Sigmoid colon (tissue), 7 donors: ENCODE results near the gene ADAM30. TPM values are rescaled to one million over a fixed set of nuclear protein-coding genes. Genes with fewer than 3 reads are reported as not detected.

Source experiments
- DNase-seq: peaks from one replicate; pipeline ENCODE4 v3.0.0-alpha.2; 2019
- H3K27ac ChIP-seq, 4 donors: fragments of 200-600 bp; sonication (generic); one replicate each; pipeline ENCODE4 v1.5.1; 2016 to 2019; ENCODE audit warnings: mild to moderate bottlenecking in 1 of 4
- H3K27me3 ChIP-seq, 3 donors: fragments of 200-600 bp; sonication (generic); one replicate each; pipeline ENCODE4 v1.5.1; 2019; ENCODE audit warnings: mild to moderate bottlenecking in 1 of 3
- H3K36me3 ChIP-seq, 4 donors: fragments of 200-600 bp; sonication (generic); one replicate each; pipeline ENCODE4 v1.5.1; 2016 to 2019
- H3K4me1 ChIP-seq, 4 donors: fragments of 200-600 bp; sonication (generic); one replicate each; pipeline ENCODE4 v1.5.1; 2017 to 2019
- H3K4me3 ChIP-seq, 4 donors: fragments of 200-600 bp; sonication (generic); one replicate each; pipeline ENCODE4 v1.5.1; 2017 to 2019; ENCODE audit warnings: mild to moderate bottlenecking in 2 of 4, moderate library complexity in 1 of 4
- H3K9me3 ChIP-seq, 4 donors: fragments of 200-600 bp in 3 of 4; sonication (generic) in 3 of 4; one replicate each; pipeline versions ENCODE4 v1.5.1 to v1.6.1; 2013 to 2019
- EP300 ChIP-seq, 4 donors: sonication (generic); formaldehyde crosslinking; IDR thresholded peaks; one replicate each; pipeline ENCODE4 v1.6.1; 2017; ENCODE audit warnings: antibody characterized with exemption in 4 of 4
- POLR2A ChIP-seq, 2 donors: fragments of 450-650 bp; IDR thresholded peaks; one replicate each; pipeline ENCODE4 v1.6.1; 2016; ENCODE audit warnings: antibody characterized with exemption in 2 of 2, mild to moderate bottlenecking in 2 of 2, moderate library complexity in 2 of 2
- POLR2AphosphoS5 ChIP-seq, 4 donors: sonication (generic); formaldehyde crosslinking; IDR thresholded peaks; one replicate each; pipeline ENCODE4 v1.6.1; 2017; ENCODE audit warnings: antibody characterized with exemption in 4 of 4
- whole genome bisulfite sequencing, 2 donors: extraction: QIAGEN DNeasy Blood & Tissue Kit; methylation state at CpG; one replicate each; pipeline ENCODE4 v1.1.7; 2013; 5-methylcytosine and 5-hydroxymethylcytosine counted together
- intact Hi-C: fragments of 100-400 bp; cut with DNase I; formaldehyde crosslinking; loops from one replicate; pipeline ENCODE4 v1.15.1; 2023
- polyA plus RNA-seq, 3 donors: library from polyadenylated mRNA; stranded (reverse); fragments of 200-250 nt; gene quantifications; one replicate each; pipeline ENCODE4 v1.2.3, GENCODE V29; 2013
- total RNA-seq, 4 donors: library from RNA; depleted of rRNA; stranded (reverse); fragments of >200 nt; gene quantifications; one replicate each; pipeline ENCODE4 v1.1.0, GENCODE V29; 2016
- TF ChIP-seq, protein P1 (sequence below), 4 experiments: fragments of 450-650 bp in 3 of 4; fragments of 200-600 bp in 1 of 4; IDR thresholded peaks; one replicate each; pipeline ENCODE4 v1.5.1; 2016 to 2019; ENCODE audit warnings: antibody characterized with exemption in 4 of 4, mild to moderate bottlenecking in 3 of 4, moderate library complexity in 2 of 4
- donor health status: healthy with polysubstance abuse.
- donor health status: Bipolar disorder and iron deficiency.
- donor health status: healthy.

ADAM30 gene
- total and polyA plus RNA-seq, 7 donors, result not detected

DNA sequence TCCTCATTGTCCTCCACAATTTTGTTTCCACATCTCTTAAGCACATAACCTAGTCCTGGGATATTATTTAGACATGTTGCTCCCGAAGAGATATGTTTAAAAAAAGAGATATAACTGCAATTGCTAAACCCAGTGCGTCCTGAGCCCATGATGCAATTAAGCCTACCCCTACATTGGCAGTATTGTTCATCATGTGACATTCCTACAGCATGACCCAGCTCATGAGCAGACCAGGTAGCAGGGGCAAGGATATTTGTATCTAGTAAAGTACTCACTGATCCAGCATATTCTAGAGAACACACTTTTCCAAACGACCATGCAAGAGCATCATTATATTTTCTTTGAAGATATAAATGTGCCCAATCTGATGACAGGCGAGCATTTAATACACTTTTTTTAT lies 1.2 kb downstream of the ADAM30 start:
- Histone ChIP-seq H3K36me3 (no peaks in the 10 kb centered on the region), H3K27me3 (no peaks in the 10 kb centered on the region), H3K4me3 (no peak overlapping the region), H3K9me3 (no peaks in the 10 kb centered on the region), H3K27ac (no peak overlapping the region), H3K4me1 (no peaks in the 10 kb centered on the region)
- DNase-seq, result no peak
- TF ChIP-seq EP300 (IDR thresholded peaks at IDR 0.05) (no peak), POLR2A (IDR thresholded peaks at IDR 0.05) (no peak), POLR2AphosphoS5 (IDR thresholded peaks at IDR 0.05) (no peak)
- TF ChIP-seq, protein P1, sequence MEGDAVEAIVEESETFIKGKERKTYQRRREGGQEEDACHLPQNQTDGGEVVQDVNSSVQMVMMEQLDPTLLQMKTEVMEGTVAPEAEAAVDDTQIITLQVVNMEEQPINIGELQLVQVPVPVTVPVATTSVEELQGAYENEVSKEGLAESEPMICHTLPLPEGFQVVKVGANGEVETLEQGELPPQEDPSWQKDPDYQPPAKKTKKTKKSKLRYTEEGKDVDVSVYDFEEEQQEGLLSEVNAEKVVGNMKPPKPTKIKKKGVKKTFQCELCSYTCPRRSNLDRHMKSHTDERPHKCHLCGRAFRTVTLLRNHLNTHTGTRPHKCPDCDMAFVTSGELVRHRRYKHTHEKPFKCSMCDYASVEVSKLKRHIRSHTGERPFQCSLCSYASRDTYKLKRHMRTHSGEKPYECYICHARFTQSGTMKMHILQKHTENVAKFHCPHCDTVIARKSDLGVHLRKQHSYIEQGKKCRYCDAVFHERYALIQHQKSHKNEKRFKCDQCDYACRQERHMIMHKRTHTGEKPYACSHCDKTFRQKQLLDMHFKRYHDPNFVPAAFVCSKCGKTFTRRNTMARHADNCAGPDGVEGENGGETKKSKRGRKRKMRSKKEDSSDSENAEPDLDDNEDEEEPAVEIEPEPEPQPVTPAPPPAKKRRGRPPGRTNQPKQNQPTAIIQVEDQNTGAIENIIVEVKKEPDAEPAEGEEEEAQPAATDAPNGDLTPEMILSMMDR (IDR thresholded peaks at IDR 0.05), result no peak
- WGBS, 2 donors, result 84 to 86% methylated on average over 4 of the region's 4 CpGs
- intact Hi-C loops, result no loop called here

DNA sequence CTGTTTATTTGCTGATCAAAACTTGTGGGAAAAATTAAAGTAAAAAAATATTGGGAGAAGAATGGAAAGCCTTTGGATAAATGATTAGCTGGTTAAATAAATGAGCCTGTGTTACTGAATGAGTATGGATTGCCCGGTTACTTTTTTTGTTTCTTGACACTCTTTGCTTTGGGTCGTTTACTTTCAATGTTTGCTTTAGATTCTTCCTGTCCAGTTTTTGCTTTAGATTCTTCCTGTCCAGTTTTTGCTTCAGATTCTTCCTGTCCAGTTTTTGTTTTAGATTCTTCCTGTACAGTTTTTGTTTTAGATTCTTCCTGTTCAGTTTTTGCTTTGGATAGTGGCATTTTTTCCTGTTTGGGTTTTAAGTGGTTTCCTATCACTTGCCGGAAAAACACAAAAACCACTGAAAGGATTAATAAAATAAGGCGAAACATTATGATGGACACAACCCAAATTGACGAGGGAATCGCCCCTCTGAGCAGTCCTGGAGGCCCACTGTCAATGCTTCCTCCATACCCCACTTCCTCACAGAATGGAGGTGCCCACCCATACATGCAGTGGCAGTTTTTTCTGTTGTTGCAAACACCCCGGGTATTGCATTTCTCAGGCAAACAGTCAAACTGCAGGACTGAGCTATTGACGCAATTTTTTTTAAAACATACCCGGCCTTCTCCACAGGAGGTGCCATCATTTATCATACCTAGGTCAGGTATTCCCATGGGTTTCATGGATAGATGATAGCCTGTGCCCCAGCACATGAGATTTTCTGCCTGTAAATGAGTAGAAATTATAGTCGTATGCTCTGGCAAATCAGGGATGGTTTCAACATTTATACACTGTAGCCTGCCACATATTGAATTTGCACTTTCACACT lies 2.3 kb downstream of the ADAM30 start:
- no peak for DNase-seq
- H3K27ac ChIP-seq, result no peak overlapping the region
- no peak overlapping the region for H3K4me3 ChIP-seq
- WGBS, 2 donors, result 69 to 74% methylated on average over 10 of the region's 10 CpGs
- no peaks in the 10 kb centered on the region for H3K9me3 ChIP-seq
- no peaks in the 10 kb centered on the region for H3K36me3 ChIP-seq
- intact Hi-C loops, result no loop called here
- H3K4me1 ChIP-seq, result no peaks in the 10 kb centered on the region
- H3K27me3 ChIP-seq, result no peaks in the 10 kb centered on the region
- no peak for TF ChIP-seq EP300 (IDR thresholded peaks at IDR 0.05)
- TF ChIP-seq, protein P1 (IDR thresholded peaks at IDR 0.05), result no peak
- TF ChIP-seq POLR2AphosphoS5 (IDR thresholded peaks at IDR 0.05), result no peak
- TF ChIP-seq POLR2A (IDR thresholded peaks at IDR 0.05), result no peak

DNA sequence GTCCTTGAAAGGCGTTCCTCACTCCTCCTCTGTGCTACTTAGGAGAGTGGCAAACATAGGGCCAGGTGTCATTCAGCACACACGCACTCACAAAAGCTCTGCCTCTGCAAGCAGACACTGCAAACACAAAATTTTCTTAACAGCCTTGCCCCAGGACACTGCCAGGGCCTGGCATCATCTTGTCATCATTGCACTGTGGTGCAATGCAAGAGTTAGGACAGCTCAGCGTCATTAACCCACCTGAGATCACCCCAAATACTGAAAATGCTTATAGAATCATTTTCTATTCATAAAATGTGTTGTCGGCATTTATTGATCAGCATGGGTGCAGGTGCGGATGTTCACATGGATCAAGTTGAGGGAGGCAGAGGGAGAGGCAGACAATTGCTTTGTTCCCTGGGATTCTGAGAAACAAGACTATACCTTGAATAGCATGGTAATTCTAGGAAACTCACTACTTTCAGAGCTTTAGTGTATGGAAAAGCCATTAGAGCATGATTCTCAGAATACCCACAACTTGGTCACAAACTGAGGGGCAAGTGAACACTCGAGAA lies 3.0 kb downstream of the ADAM30 start:
- TF ChIP-seq POLR2A (IDR thresholded peaks at IDR 0.05) (no peak), POLR2AphosphoS5 (IDR thresholded peaks at IDR 0.05) (no peak), EP300 (IDR thresholded peaks at IDR 0.05) (no peak)
- TF ChIP-seq, protein P1 (IDR thresholded peaks at IDR 0.05), result no peak
- H3K9me3 ChIP-seq, result peaks cover 0 to 2% (median 0%) of the 10 kb centered on the region in 4 donors
- no peak for DNase-seq
- no peak overlapping the region for H3K27ac ChIP-seq
- H3K36me3 ChIP-seq, result no peaks in the 10 kb centered on the region
- 85 to 87% methylated on average over 6 of the region's 6 CpGs for WGBS, 2 donors
- intact Hi-C loops, result no loop called here
- H3K4me1 ChIP-seq, result no peaks in the 10 kb centered on the region
- no peaks in the 10 kb centered on the region for H3K27me3 ChIP-seq
- no peak overlapping the region for H3K4me3 ChIP-seq

DNA sequence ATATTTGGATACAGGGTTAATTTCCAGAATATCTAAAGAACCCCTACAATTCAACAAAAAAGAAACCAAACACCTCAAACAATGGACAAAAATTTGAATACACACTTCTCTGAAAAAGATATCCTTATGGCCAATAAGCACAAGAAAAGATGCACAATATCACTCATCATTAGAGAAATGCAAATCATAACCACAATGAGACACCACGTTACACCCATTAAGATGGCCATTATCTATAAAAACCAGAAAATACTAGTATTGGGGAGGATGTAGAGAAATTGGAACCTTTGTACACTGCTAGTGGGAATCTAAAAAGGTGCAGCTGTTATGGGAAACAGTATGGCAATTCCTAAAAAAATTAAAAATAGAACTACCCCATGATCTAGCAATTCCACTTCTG lies 4.9 kb downstream of the ADAM30 start:
- WGBS, 2 donors, result 82 to 86% methylated on average over 1 of the region's 1 CpG
- Histone ChIP-seq H3K27me3 (no peaks in the 10 kb centered on the region), H3K4me1 (no peaks in the 10 kb centered on the region), H3K27ac (no peak overlapping the region), H3K36me3 (no peaks in the 10 kb centered on the region), H3K9me3 (peaks cover 0 to 2% (median 0%) of the 10 kb centered on the region in 4 donors), H3K4me3 (no peak overlapping the region)
- intact Hi-C loops, result no loop called here
- TF ChIP-seq POLR2AphosphoS5 (IDR thresholded peaks at IDR 0.05) (no peak), POLR2A (IDR thresholded peaks at IDR 0.05) (no peak), EP300 (IDR thresholded peaks at IDR 0.05) (no peak)
- TF ChIP-seq, protein P1 (IDR thresholded peaks at IDR 0.05), result no peak
- DNase-seq, result no peak
